Brain pericyte (primary cell): ENCODE measurements around the gene NUBP2.

Source experiments
- DNase-seq: peaks from one replicate; pipeline ENCODE4 v3.0.0-alpha.2; 2012; ENCODE audit warnings: low read depth, low spot score

The NUBP2 gene

DNA sequence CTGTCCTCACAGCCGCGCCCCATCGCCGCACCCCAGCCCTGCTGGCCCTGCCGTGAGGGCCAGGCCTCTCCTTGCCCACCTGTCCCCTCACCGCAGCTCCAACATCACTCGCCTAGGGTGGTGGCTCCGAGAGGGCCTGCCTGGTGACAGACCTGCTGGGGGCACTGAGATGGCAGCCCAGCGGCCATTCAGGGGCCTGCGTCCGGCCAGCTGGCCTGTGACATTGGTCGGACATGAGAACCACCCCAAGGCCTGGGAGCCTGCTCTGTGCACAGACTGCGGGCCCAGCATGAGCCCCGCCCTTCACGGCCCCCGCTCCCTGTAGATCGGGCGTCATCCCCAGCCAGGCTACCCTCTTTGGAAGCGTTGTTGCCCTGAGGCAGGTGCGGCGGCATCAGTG lies 23.2 kb upstream of the NUBP2 start:
- DNase-seq: no peak

GRCh38 chr16:1760911-1761310 lies 21.8 kb upstream of the NUBP2 start:
- DNase-seq: no peak

GRCh38 chr16:1761751-1762150 lies 21.0 kb upstream of the NUBP2 start:
- no peak for DNase-seq

GRCh38 chr16:1762196-1762878 lies 20.4 kb upstream of the NUBP2 start:
- no peak for DNase-seq

GRCh38 chr16:1762879-1763520 lies 19.8 kb upstream of the NUBP2 start:
- no peak for DNase-seq

GRCh38 chr16:1763521-1764511 lies 18.9 kb upstream of the NUBP2 start:
- DNase-seq: no peak

DNA sequence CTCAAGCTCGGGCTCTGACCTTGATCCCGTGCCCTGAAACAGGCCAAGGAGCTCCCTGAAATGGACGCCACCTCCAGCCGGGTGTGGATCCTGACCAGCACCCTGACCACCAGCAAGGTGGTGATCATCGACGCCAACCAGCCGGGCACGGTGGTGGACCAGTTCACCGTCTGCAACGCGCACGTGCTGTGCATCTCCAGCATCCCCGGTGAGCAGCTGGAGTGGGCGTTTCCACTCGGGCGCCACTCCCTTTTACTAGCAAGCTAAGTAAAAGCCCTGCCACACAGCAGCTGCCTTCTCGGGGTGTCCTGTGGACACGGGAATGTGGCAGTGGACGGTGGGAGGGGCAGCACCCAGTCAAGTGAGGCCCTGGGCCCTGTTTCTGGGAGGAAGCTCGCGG lies 17.8 kb upstream of the NUBP2 start:
- DNase-seq: no peak

DNA sequence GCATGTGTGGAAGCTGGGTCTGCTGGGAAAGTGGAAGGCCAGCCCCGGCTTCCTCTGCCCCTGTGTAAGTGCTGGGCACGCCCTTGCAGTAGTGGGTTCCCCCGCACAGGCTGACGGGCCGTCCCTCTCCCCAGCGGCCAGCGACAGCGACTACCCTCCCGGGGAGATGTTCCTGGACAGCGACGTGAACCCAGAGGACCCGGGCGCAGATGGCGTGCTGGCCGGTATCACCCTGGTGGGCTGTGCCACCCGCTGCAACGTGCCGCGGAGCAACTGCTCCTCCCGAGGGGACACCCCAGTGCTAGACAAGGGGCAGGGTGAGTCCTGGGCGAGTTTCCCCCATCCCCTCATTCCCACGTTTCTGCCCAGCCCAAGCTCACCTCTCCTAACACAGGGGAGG lies 16.9 kb upstream of the NUBP2 start:
- no peak for DNase-seq

DNA sequence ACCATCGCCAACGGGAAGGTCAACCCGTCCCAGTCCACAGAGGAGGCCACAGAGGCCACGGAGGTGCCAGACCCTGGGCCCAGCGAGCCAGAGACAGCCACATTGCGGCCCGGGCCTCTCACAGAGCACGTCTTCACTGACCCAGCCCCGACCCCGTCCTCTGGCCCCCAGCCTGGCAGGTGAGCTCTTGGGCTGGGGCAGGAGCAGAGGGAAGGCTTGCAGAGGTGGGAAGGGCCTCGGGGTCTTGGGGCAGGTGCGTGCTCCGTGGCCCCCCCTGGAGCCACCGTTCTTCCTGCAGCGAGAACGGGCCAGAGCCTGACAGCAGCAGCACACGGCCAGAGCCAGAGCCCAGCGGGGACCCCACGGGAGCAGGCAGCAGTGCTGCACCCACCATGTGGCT lies 16.5 kb upstream of the NUBP2 start:
- no peak for DNase-seq

DNA sequence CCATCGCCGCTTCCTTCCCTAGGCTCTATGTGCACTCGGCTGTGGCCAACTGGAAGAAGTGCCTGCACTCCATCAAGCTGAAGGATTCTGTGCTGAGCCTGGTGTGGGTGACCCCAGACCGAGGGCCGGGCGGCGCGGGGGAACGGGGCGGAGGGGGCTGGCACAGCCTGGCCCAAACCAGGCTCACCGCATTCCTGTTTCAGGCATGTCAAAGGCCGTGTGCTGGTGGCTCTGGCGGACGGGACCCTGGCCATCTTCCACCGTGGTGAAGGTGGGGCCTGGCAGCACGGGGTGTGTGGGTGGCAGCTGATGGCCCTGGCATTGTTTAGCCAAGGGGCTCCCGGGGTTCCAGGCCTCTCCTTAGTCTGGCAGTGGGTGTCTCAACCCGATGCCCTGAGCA lies 16.1 kb upstream of the NUBP2 start:
- DNase-seq: no peak

GRCh38 chr16:1767116-1767994 lies 15.4 kb upstream of the NUBP2 start:
- no peak for DNase-seq

DNA sequence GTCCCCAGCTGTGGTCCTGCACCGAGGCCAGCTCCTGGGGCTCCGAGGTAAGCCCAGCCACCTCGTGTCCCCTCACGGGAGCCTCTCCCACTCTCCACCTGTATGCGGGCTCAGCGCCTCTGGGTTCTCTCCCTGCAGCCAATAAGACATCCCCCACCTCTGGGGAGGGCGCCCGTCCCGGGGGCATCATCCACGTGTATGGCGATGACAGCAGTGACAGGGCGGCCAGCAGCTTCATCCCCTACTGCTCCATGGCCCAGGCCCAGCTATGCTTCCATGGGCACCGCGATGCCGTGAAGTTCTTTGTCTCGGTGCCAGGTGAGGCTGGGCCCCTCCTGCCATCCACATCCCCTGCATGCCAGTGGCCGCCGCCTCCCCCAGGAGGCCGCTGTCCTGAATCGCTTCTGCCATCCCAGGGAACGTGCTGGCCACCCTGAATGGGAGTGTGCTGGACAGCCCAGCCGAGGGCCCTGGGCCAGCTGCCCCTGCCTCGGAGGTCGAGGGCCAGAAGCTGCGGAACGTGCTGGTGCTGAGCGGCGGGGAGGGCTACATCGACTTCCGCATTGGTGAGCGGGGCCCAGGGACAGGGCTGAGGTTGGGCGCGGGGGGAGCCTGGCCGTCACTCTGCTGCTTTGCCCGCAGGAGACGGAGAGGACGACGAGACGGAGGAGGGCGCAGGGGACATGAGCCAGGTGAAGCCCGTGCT lies 14.5 kb upstream of the NUBP2 start:
- no peak for DNase-seq

GRCh38 chr16:1768767-1769401 lies 13.9 kb upstream of the NUBP2 start:
- DNase-seq: no peak

DNA sequence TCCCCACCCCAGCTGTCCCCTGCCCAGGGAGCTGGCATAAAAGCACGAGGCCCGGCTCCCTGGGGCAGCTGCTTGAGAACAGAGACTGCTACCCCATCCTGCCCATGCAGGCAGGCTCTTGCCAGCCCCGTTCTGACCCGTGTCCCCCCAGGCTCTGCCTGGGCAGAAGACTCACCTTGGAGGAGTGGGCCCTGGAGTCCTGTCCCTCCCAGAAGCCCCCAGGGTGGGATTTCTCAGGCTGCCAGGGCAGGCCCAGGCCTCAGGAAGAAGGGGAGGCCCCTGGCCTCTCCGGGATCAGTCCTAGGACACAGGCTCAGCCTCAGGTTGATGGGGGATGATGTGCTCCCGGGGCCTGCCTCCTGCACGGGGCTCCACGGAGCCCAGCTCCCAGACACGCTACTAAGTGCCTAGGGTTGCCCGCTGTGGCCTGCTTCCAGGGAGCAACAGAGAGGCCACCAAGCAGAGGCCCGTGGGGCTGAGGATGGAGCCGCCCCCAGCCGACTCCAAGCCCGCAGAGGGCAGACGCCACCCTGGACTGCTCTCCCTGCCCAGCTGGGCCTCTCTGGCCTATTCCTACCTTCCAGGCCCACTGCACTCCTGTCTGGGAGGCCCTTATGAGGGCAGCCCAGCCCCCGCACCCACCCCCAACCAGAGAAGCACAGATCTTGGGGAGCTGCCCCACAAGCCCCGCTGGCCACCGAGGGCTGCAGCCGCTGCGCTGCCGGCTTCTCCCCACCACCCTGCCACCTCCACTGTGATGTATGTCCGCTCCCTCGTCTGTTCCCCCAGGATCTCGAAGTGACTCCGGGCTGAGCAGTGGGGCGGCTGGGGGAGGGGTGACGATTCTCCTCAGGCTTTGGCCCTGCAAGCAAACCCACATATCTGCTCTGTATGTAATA lies 13.1 kb upstream of the NUBP2 start:
- DNase-seq: no peak

DNA sequence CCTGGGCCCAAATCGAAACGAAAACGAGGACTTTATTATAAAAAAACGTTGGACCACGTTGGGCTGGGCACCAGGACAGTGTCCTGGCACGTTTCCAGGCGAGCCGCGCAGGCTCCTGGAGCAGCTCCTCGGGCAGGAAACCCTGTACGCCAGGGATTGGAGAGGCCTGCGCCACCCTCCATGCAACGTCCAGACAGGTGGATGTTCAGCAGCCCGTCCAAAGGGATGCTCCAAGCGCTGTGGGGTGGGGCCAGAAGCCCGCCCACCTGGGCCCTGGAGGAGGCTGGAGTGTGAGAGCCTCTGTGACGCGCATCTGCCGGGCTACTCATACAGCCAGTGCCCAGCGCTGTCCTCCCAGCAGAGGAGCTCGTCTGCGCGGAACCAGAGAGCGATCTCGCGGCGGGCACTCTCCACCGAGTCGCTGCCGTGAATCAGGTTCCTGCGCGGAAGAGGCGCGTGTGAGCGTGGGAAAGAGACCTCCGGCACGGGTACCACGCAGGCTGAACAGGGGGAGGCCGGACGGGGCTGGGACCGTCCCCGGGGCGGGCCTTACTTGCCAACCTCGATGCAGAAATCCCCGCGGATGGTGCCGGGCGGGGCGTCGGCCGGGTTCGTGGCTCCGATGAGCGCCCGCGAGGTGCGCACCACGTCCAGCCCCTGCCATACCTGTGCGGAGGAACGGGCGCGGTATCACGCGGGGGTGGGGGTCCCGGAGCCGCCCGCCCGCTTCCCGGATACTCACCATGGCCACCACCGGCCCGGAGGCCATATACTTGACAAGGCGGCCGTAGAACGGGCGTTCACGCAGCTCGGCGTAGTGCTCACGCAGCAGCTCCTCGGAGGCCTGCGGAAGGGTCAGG lies 12.2 kb upstream of the NUBP2 start:
- no peak for DNase-seq

DNA sequence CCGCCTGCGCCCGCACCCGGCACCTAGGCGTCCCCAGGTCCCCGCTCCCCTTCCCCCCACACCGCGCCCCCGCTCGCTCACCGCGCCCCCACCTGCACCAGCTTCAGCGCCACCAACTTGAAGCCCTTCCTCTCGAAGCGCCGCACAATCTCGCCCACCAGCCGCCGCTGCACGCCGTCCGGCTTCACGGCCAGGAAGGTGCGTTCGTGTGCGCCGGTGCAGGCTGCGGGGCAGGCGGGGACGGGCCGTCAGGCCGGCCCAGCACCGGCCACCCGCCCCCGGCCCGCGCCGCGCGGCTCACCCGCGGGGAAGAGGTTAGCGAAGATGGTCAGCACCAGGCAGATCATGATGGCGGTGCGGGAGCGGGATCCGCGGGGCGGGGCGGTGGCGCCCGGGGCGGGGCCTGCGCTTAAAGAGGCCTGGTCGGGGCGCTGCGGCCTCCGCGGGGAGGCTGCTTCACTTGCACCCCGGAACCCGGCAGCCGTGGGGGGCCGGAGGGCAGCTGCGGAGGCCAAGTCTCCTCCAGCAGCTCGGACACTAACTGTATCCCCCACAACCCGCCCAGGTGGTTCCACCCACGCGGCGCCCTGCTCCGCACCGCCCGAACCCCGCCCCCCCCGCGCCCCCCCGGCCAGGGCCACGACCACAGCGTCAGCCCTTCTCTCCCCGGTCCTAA lies 11.4 kb upstream of the NUBP2 start, which contains the start of gene NME3:
Gene NME3, minus strand, starts transcription at position 356 of the 676 bp plus-strand sequence. Its CDS starts 9 bp downstream, at position 347.
- DNase-seq: no peak

DNA sequence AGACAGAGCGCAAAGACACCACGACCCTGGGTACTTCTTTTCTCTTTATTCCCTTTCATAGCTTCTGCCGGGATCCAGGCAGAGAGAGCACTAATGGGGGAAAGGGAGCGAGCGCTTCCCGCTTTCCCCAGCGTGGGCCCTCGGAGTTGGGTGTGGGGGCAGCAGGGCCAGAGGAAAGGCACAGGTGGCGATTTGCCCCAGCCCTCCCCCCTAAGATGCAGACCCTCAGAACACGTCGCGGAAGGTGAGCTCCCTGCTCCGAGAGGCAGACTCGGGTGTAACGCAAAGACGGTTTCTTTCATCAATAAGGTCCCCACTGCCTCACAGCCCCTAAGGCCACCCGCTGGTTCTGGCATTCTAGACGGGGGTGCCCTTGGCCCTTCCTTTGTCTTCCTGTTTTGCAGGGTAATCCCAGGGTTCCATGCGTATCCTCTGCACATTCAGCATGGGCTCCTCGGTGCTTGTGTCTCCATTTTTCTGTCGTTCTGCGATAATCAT lies 10.8 kb upstream of the NUBP2 start:
- no peak for DNase-seq
